K562 (cell line): ENCODE measurements around the gene CACNA1A. TPM values are rescaled to one million over a fixed set of nuclear protein-coding genes. Genes with fewer than 3 reads are reported as not detected.

Experiments used
- ATAC-seq: fragments of 200-7000 bp; cut with Tn5 transposase; 3 replicates; pipeline ENCODE4 v1.9.1; 2020; ENCODE audit warnings: moderate library complexity
- BruUV-seq: library from RNA; stranded (reverse); fragments of 400-500 nt; replicated peaks from 2 replicates; lab custom pipeline; 2021; lab: Mats Ljungman, UMichigan
- CTCF ChIA-PET: fragments of 300-600 bp; formaldehyde crosslinking; extraction: SDS; loops from one replicate; lab custom pipeline; 2021; ENCODE audit warnings: low intra/inter-chr PET ratio; lab: Yijun Ruan, JAX
- POLR2A ChIA-PET: fragments of 300-600, 350-650 bp; sonication (Branson Sonifier 250); formaldehyde crosslinking; extraction: SDS; loops from one replicate; lab custom pipeline; 2021; ENCODE audit warnings: antibody characterized with exemption, inconsistent platforms; lab: Yijun Ruan, JAX
- DNase-seq, 4 experiments: peaks; one replicate each; pipeline versions ENCODE4 v3.0.0 to v3.0.0-alpha.2; 2011 to 2018; ENCODE audit warnings: low spot score in 3 of 4, mixed read lengths in 3 of 4; ENCODE audit errors: extremely low read depth in 1 of 4
- FAIRE-seq: peaks from 2 replicates; lab custom pipeline; 2011; peaks lifted over from hg19 to GRCh38; lab: Jason Lieb, UNC
- H2AFZ ChIP-seq: 2 replicates; pipeline ENCODE4 v1.6.0; 2011; ENCODE audit warnings: low read depth, low read length, control low read depth, inconsistent platforms
- H3K27ac ChIP-seq: fragments of 200-600 bp; 3 replicates; pipeline ENCODE4 v1.8.0; 2011; ENCODE audit warnings: low read depth, mild to moderate bottlenecking, control low read depth, inconsistent platforms, low read length, moderate library complexity, mixed read lengths; ENCODE audit errors: extremely low read depth
- H3K27me3 ChIP-seq, 2 experiments: fragments of 300-600 bp in 1 of 2; 2 replicates in 1 of 2; 3 replicates in 1 of 2; pipeline versions ENCODE4 v1.6.0 to v1.8.0; 2011; ENCODE audit warnings: inconsistent platforms in 2 of 2, low read length in 2 of 2, mild to moderate bottlenecking in 1 of 2, mixed read lengths in 1 of 2, moderate library complexity in 1 of 2; ENCODE audit not compliant: control insufficient read depth in 2 of 2, insufficient read depth in 2 of 2
- H3K36me3 ChIP-seq: fragments of 300-600 bp; 3 replicates; pipeline ENCODE4 v1.8.0; 2011; ENCODE audit warnings: mild to moderate bottlenecking, low read length, inconsistent platforms; ENCODE audit not compliant: control insufficient read depth, insufficient read depth
- H3K4me1 ChIP-seq, 2 experiments: fragments of 200-600 bp in 1 of 2; replicated peaks in 1 of 2; 2 replicates in 1 of 2; 3 replicates in 1 of 2; pipeline versions ENCODE4 v1.5.1 to v1.8.0; 2011; ENCODE audit warnings: inconsistent platforms in 2 of 2, low read length in 2 of 2, mild to moderate bottlenecking in 1 of 2, mixed read lengths in 1 of 2, moderate library complexity in 1 of 2; ENCODE audit not compliant: control insufficient read depth in 2 of 2, insufficient read depth in 2 of 2
- H3K4me2 ChIP-seq: 2 replicates; pipeline ENCODE4 v1.6.1; 2011; ENCODE audit warnings: low read length, control low read depth, inconsistent platforms, mixed read lengths; ENCODE audit not compliant: insufficient read depth
- H3K4me3 ChIP-seq: fragments of 200-600 bp; sonication (generic), shearing (Covaris generic); 2 replicates; pipeline ENCODE4 v1.5.1; 2016; ENCODE audit warnings: control low read depth, inconsistent platforms
- H3K79me2 ChIP-seq: fragments of 200-600 bp; 3 replicates; pipeline ENCODE4 v1.8.0; 2011; ENCODE audit warnings: low read length, inconsistent platforms; ENCODE audit not compliant: control insufficient read depth, insufficient read depth
- H3K9ac ChIP-seq, 2 experiments: 2 replicates each; pipeline versions ENCODE4 v1.6.0 to v1.6.1; 2011; ENCODE audit warnings: low read depth in 2 of 2, low read length in 2 of 2, control low read depth in 1 of 2, inconsistent platforms in 1 of 2, mild to moderate bottlenecking in 1 of 2, mixed read lengths in 1 of 2; ENCODE audit not compliant: insufficient read depth in 1 of 2
- H3K9me1 ChIP-seq: one replicate; pipeline ENCODE4 v1.6.0; 2011; ENCODE audit warnings: inconsistent platforms, mild to moderate bottlenecking, low read length, moderate library complexity; ENCODE audit not compliant: control insufficient read depth, insufficient read depth
- H3K9me3 ChIP-seq: replicated peaks from 2 replicates; pipeline ENCODE4 v1.5.1; 2011; ENCODE audit warnings: low read depth, low read length, inconsistent platforms; ENCODE audit not compliant: control insufficient read depth, insufficient read depth
- H4K20me1 ChIP-seq: replicated peaks from 2 replicates; pipeline ENCODE4 v1.6.1; 2011; ENCODE audit warnings: low read length, inconsistent platforms, mixed read lengths; ENCODE audit not compliant: control insufficient read depth, insufficient read depth
- CHD4 ChIP-seq: fragments of 200-600 bp; sonication (generic); IDR thresholded peaks from 3 replicates; pipeline ENCODE4 v1.6.1; 2012; ENCODE audit warnings: low read depth, mild to moderate bottlenecking, mixed read lengths, low read length, inconsistent platforms; ENCODE audit not compliant: insufficient read depth, insufficient replicate concordance, poor library complexity, severe bottlenecking
- CTCFL ChIP-seq: IDR thresholded peaks from 2 replicates; pipeline ENCODE4 v1.6.1; 2011; ENCODE audit warnings: borderline replicate concordance, low read depth, mild to moderate bottlenecking, moderate library complexity, low read length; ENCODE audit not compliant: insufficient read depth, poor library complexity, severe bottlenecking
- FOSL1 ChIP-seq: fragments of 200-800 bp; sonication (Bioruptor generic); conservative IDR thresholded peaks from 2 replicates; pipeline ENCODE4 v1.6.1; 2016; ENCODE audit warnings: missing genetic modification characterization, missing compliant biosample characterization
- JUND ChIP-seq, 2 experiments: IDR thresholded peaks; 2 replicates in 1 of 2; 3 replicates in 1 of 2; pipeline ENCODE4 v1.6.1; 2011; ENCODE audit warnings: borderline replicate concordance in 2 of 2, low read depth in 2 of 2, low read length in 2 of 2, improper control_type of control experiment in 1 of 2, missing biosample characterization in 1 of 2, missing genetic modification characterization in 1 of 2, missing genetic modification reagents in 1 of 2
- MECOM ChIP-seq: fragments of 250-450 bp; sonication (Bioruptor Pico); IDR thresholded peaks from 2 replicates; pipeline ENCODE4 v1.8.0; 2022; ENCODE audit warnings: inconsistent platforms
- MEF2A ChIP-seq: IDR thresholded peaks from 2 replicates; pipeline ENCODE4 v1.6.1; 2011; ENCODE audit warnings: low read depth, mild to moderate bottlenecking, low read length, moderate library complexity; ENCODE audit not compliant: control insufficient read depth
- TAF1 ChIP-seq: IDR thresholded peaks from 2 replicates; pipeline ENCODE4 v1.6.1; 2011; ENCODE audit warnings: mild to moderate bottlenecking, low read length, moderate library complexity; ENCODE audit not compliant: insufficient read depth, control insufficient read depth, severe bottlenecking; ENCODE audit errors: extremely low read depth
- USF2 ChIP-seq: sonication (generic); formaldehyde crosslinking; IDR thresholded peaks from 2 replicates; pipeline ENCODE4 v1.5.0; 2020; ENCODE audit warnings: missing genetic modification reagents
- ZNF184 ChIP-seq: sonication (generic); formaldehyde crosslinking; IDR thresholded peaks from 2 replicates; pipeline ENCODE4 v1.5.0; 2020; ENCODE audit warnings: missing genetic modification reagents
- ZNF57 ChIP-seq: fragments of 450-650 bp; formaldehyde crosslinking; IDR thresholded peaks from 2 replicates; pipeline ENCODE4 v1.4.0; 2020; ENCODE audit warnings: mild to moderate bottlenecking, moderate library complexity
- ZNF655 ChIP-seq: fragments of 250-450 bp; sonication (Bioruptor Pico); IDR thresholded peaks from 2 replicates; pipeline ENCODE4 v1.5.0; 2021
- ZNF699 ChIP-seq: fragments of 250-450 bp; sonication (Bioruptor Pico); IDR thresholded peaks from 2 replicates; pipeline ENCODE4 v1.8.0; 2021; ENCODE audit warnings: mild to moderate bottlenecking, moderate library complexity; ENCODE audit not compliant: insufficient replicate concordance
- in situ Hi-C: fragments of 300-500 bp; cut with MboI; formaldehyde crosslinking; loops from 4 replicates; pipeline ENCODE4 v1.15.0; 2018; ENCODE audit warnings: inconsistent platforms, mixed read lengths
- intact Hi-C: fragments of 100-400 bp; cut with micrococcal nuclease; formaldehyde crosslinking; loops from 2 replicates; pipeline ENCODE4 v1.14.2; 2022
- polyA plus RNA-seq, 8 experiments: library from polyadenylated mRNA; depleted of rRNA in 4 of 8; stranded (reverse) in 5 of 8; unstranded in 3 of 8; fragments of >200 nt; fragmentation: Nextera tagmentation in 2 of 8; fragmentation: Illumina TruSeq in 1 of 8; extraction: Ambion mirVana in 2 of 8; extraction: Trizol in 1 of 8; gene quantifications; 2 replicates each; pipeline versions ENCODE4 v1.2.1 to v1.2.3, GENCODE V29; 2011 to 2014; ENCODE audit warnings: inconsistent platforms in 1 of 8, missing spikeins in 1 of 8
- total RNA-seq, 7 experiments: library from RNA; depleted of rRNA in 6 of 7; stranded (reverse); fragments of >200 nt in 6 of 7; fragmentation: Illumina TruSeq in 2 of 7; extraction: Trizol in 2 of 7; gene quantifications; 2 replicates each; pipeline versions ENCODE4 v1.2.1 to v1.2.3, GENCODE V29; 2011 to 2021; ENCODE audit warnings: low replicate concordance in 1 of 7
- TF ChIP-seq, protein P1 (sequence below): sonication (generic); formaldehyde crosslinking; IDR thresholded peaks from 2 replicates; pipeline ENCODE4 v1.9.0; 2022; ENCODE audit warnings: mild to moderate bottlenecking, missing genetic modification reagents
- TF ChIP-seq, protein P2 (sequence below): fragments of 250-450 bp; sonication (Bioruptor Pico); IDR thresholded peaks from 2 replicates; pipeline ENCODE4 v1.8.0; 2021; ENCODE audit warnings: borderline replicate concordance, mild to moderate bottlenecking, moderate library complexity; ENCODE audit not compliant: poor library complexity, severe bottlenecking

Gene CACNA1A
- total and polyA plus RNA-seq, 9 of the 15 experiments (the other 6 are each of a cell fraction or from before 2014, with no cell fraction given) = 0.03 to 0.20 (median 0.09) TPM; not detected in 1

GRCh38 chr19:13526552-13526951 is 20.3 kb upstream of the CACNA1A start (continued):
- TF ChIP-seq CHD4 = no peak
- 0 out of 2 replicates have a peak, but pooled peaks have one; percentile 15 for TF ChIP-seq FOSL1 (tag)
- TF ChIP-seq JUND (IDR thresholded peaks at IDR 0.05; ENCODE audit: borderline replicate concordance, low read depth, low read length) = peak; percentile 75
- peak; percentile 50; the same call in 1 of the 3 replicates for TF ChIP-seq JUND (tag; IDR thresholded peaks at IDR 0.05; ENCODE audit: borderline replicate concordance, low read depth, low read length)
- TF ChIP-seq ZNF655 = no peak

DNA sequence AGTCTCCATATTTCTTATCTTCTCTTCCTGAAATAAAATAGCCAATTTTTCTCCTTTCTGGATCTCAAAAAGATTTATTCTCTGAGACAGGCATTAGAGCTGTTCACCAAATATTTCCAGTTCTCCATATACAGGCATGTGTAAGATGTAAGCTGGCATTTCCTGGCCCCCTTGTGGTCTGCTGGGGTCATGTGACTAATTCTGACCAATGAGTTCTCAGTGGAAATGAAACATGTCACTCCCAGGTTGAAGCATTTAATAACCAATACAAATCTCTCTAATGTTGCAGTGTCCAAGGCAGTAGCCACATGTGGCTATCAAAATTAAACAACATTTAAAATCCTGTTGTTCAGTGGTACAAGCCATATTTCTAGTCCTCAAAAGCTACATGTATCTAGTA is 14.8 kb upstream of the CACNA1A start:
- in situ Hi-C loops (no loop called here), intact Hi-C loops (no loop called here)
- Histone ChIP-seq H4K20me1 (no peaks in the 10 kb centered on the region), H3K27me3 (peaks cover 0 to 1% of the 10 kb centered on the region in 2 experiments; a peak in 3 of 5 replicates), H3K79me2 (no peaks in the 10 kb centered on the region), H3K36me3 (no peaks in the 10 kb centered on the region), H3K27ac (no peak overlapping the region), H3K4me1 (no peaks in the 10 kb centered on the region), H3K9me1 (no peaks in the 10 kb centered on the region), H2AFZ (no peak overlapping the region), H3K4me3 (no peak overlapping the region), H3K4me2 (no peak overlapping the region), H3K9me3 (no peaks in the 10 kb centered on the region; the same call in 1 of the 2 replicates), H3K9ac (no peak overlapping the region)
- DNase-seq = peak in 2 of 4 experiments; percentile 61 to 64
- ChIA-PET POLR2A (interaction anchor here (0.6 kb wide), 1 partner anchor 78 kb away, joined by 4 read pairs; no protein-coding TSS in a partner anchor), CTCF (no interaction called here)
- no peak for ATAC-seq
- no peak for FAIRE-seq
- BruUV-seq = no TSS peak
- TF ChIP-seq MEF2A = no peak
- TF ChIP-seq, protein P1, sequence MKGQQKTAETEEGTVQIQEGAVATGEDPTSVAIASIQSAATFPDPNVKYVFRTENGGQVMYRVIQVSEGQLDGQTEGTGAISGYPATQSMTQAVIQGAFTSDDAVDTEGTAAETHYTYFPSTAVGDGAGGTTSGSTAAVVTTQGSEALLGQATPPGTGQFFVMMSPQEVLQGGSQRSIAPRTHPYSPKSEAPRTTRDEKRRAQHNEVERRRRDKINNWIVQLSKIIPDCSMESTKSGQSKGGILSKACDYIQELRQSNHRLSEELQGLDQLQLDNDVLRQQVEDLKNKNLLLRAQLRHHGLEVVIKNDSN (CRISPR knock-in tag) = peak; percentile 45; the same call in 1 of the 2 replicates
- TF ChIP-seq ZNF57 = no peak
- TF ChIP-seq TAF1 = no peak
- TF ChIP-seq USF2 (CRISPR knock-in tag) = peak; percentile 50
- TF ChIP-seq MECOM (CRISPR knock-in tag) = no peak
- no peak for TF ChIP-seq ZNF699 (CRISPR knock-in tag)
- TF ChIP-seq, protein P2, sequence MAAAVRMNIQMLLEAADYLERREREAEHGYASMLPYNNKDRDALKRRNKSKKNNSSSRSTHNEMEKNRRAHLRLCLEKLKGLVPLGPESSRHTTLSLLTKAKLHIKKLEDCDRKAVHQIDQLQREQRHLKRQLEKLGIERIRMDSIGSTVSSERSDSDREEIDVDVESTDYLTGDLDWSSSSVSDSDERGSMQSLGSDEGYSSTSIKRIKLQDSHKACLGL (CRISPR knock-in tag) = no peak
- no peak for TF ChIP-seq ZNF184 (CRISPR knock-in tag)
- TF ChIP-seq CTCFL = peak; percentile 25
